Gastroesophageal sphincter (tissue), 3 donors: Measurements from ENCODE around the gene LAP3.

ENCODE experiments used
- POLR2A ChIP-seq, 2 donors: fragments of 450-650 bp; IDR thresholded peaks; one replicate each; pipeline ENCODE4 v1.6.1; 2017; ENCODE audit warnings: antibody characterized with exemption in 2 of 2, mild to moderate bottlenecking in 2 of 2, moderate library complexity in 1 of 2
- TF ChIP-seq, protein P1 (sequence below), 4 experiments: fragments of 200-600 bp in 2 of 4; fragments of 450-650 bp in 2 of 4; sonication (generic) in 1 of 4; IDR thresholded peaks; one replicate each; pipeline ENCODE4 v1.5.1; 2017 to 2019; ENCODE audit warnings: antibody characterized with exemption in 4 of 4, mild to moderate bottlenecking in 2 of 4, moderate library complexity in 2 of 4

- no peak for TF ChIP-seq POLR2A (IDR thresholded peaks at IDR 0.05)
- TF ChIP-seq, protein P1, sequence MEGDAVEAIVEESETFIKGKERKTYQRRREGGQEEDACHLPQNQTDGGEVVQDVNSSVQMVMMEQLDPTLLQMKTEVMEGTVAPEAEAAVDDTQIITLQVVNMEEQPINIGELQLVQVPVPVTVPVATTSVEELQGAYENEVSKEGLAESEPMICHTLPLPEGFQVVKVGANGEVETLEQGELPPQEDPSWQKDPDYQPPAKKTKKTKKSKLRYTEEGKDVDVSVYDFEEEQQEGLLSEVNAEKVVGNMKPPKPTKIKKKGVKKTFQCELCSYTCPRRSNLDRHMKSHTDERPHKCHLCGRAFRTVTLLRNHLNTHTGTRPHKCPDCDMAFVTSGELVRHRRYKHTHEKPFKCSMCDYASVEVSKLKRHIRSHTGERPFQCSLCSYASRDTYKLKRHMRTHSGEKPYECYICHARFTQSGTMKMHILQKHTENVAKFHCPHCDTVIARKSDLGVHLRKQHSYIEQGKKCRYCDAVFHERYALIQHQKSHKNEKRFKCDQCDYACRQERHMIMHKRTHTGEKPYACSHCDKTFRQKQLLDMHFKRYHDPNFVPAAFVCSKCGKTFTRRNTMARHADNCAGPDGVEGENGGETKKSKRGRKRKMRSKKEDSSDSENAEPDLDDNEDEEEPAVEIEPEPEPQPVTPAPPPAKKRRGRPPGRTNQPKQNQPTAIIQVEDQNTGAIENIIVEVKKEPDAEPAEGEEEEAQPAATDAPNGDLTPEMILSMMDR (IDR thresholded peaks at IDR 0.05) = no peak
Measured at GRCh38 chr4:17583276-17583675, 6.3 kb downstream of the LAP3 start.
